Erythroblast (primary cell): ENCODE results near the gene PHF21A.

ENCODE experiments used
- GATA1 ChIP-seq: IDR thresholded peaks from 2 replicates; pipeline ENCODE4 v1.6.1; 2011; ENCODE audit warnings: low read depth, mild to moderate bottlenecking, control low read depth, low read length, moderate library complexity
- POLR2A ChIP-seq: IDR thresholded peaks from 2 replicates; pipeline ENCODE4 v1.6.1; 2011; ENCODE audit warnings: mild to moderate bottlenecking, low read length

GRCh38 chr11:45930031-45930794, 191.0 kb downstream of the PHF21A start:
- no peak for TF ChIP-seq POLR2A
- no peak for TF ChIP-seq GATA1
